ENCODE results near the gene MMP3.
"Not testable (repeated sequence)": the region's sequence is repeated elsewhere in the genome, so short reads cannot be mapped to it uniquely, and the experiment has no call there.

MMP3 gene

DNA sequence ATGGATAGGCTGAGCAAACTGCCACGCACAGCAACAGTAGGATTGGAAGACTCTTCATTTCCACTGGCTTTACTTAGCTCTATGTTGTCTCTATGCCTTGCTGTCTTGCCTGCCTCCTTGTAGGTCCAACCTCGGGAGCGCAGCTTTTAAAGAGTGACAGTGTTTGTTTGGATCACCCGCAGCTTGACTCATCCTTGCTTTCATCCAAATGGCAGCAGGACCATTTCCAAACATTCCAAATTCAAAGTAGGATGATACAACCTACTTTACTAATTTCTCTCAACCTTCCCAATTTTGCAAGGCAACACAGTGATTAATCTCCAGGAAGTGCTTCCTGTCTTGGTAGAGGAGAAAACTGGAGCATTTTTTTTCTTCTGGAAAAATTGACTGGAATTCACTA lies at the start of gene MMP3:
Gene MMP3, minus strand, starts transcription at position 121 of the 400 bp plus-strand sequence. Its CDS starts 63 bp downstream, at position 58.
- DNase-seq: no peak

DNA sequence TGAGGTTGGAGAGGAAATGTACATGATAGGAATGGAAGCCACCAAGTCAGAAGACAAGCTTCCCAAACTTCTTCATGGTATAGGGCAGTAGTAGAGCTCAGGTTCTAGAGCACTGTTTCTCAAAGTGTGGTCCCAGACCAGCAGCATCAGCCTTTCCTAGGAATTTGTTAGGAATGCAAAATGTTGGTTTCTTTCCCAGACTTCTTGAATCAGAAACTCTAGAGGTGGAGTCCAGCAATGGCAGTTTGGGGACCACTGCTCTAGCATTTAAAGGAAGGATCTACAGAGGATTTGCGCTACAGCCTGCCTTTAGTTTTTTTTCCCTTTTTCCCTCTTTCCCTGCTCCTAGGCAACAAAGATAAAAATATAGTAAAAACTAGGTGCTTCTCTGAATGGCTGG lies 48.3 kb upstream of the MMP3 start:
- no peak for DNase-seq

DNA sequence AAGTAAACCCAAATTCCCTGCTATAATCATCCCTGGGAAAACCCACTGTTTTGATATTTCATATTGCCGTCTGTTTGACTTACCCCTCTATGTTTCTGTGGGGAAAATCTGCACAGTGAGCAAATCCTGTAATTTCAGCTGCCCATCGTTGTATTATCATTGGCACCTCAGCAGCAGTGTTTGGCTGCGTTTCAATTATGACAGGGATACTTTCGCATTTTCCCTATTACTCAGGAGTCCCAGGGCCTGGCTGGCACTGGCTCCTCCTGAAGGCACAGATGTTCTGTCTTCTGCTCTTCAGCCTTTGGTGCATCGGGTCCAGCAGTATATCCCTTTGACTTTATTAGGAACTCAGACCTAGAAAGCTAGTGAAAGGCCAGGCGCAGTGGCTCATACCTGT lies 43.6 kb upstream of the MMP3 start:
- DNase-seq: no peak

GRCh38 chr11:102883141-102883540 lies 39.7 kb upstream of the MMP3 start:
- DNase-seq: no peak

DNA sequence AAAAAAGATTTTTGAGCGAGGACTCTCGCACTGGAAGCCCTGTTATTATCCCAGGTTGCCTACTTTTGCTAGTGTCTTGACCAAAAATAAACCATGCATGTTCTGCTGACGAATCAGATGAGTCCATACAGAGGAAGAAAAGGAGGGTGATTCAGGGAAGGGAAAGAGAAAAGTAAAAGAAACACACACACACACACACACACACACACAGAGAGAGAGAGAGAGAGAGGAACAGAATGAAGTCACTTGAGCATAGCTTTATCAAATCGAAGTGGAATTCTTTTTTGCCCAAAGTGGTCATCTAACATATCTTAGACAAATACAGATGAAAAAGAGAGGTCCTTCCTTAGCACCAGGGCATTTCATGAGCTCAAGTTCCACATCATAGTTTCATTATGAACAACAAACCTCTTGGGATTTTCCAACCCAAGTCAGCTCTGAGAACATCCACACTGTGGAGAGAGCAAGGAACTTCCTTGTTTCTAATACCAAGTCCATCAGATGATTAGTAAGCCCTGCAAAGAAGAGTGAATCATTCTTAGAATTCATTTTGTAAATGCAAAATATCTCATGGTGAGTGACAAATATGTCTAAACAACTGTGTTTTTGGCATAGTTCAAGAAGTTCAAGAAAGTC lies 39.1 kb upstream of the MMP3 start:
- no peak for DNase-seq

- DNase-seq: no peak
These were observed 36.4 kb upstream of the MMP3 start for GRCh38 chr11:102879801-102880200.

GRCh38 chr11:102878595-102878994 lies 35.2 kb upstream of the MMP3 start:
- DNase-seq: no peak

GRCh38 chr11:102874852-102875251 lies 31.4 kb upstream of the MMP3 start, which contains the start of gene MMP12:
Gene MMP12 (minus strand): TSS chr11:102874982. CDS start chr11:102874937, 45 bp downstream.
- no peak for DNase-seq

- not testable (repeated sequence) for DNase-seq
These were observed 26.1 kb upstream of the MMP3 start for GRCh38 chr11:102869354-102869964.

GRCh38 chr11:102868339-102868738 lies 24.9 kb upstream of the MMP3 start:
- DNase-seq: no peak

DNA sequence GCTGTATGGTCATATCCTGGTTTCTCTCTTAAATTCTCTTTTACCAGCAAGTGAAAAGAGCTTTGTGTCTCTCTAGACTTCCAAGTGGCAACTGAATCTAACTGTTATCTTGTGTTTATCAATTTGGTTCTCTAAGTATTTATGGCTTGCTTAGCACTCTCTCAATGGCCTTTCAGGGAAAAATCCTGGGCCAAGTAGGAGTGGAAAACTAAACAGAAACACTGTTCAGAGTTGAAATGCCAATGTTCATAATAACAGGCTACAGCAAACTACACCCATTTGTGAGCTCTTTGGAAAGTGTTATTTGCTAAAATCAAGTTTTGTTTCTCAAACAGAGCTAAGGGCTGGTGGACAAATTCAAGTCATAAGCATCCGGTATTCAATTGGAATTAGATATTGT lies 21.3 kb upstream of the MMP3 start:
- DNase-seq: no peak

GRCh38 chr11:102853956-102854355 lies 10.5 kb upstream of the MMP3 start:
- DNase-seq: no peak

DNA sequence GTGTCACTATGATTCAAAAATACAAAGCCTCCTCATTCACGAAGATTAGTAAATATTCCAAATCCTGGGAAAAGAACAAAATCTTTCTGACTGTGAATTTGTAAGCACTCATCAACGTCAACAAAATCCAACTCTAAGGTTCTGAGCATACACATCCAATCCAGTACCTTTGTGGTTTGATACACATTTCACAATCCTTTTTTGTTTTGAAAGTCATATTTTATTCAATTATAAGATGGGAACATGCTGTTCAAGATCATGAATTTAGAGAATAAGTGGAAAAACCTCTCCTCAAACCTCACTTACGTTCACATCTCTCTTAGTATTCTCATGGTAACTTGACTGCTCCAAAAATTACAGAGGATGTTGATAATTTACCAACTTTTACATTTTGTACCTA lies 9.6 kb upstream of the MMP3 start:
- DNase-seq: no peak

DNA sequence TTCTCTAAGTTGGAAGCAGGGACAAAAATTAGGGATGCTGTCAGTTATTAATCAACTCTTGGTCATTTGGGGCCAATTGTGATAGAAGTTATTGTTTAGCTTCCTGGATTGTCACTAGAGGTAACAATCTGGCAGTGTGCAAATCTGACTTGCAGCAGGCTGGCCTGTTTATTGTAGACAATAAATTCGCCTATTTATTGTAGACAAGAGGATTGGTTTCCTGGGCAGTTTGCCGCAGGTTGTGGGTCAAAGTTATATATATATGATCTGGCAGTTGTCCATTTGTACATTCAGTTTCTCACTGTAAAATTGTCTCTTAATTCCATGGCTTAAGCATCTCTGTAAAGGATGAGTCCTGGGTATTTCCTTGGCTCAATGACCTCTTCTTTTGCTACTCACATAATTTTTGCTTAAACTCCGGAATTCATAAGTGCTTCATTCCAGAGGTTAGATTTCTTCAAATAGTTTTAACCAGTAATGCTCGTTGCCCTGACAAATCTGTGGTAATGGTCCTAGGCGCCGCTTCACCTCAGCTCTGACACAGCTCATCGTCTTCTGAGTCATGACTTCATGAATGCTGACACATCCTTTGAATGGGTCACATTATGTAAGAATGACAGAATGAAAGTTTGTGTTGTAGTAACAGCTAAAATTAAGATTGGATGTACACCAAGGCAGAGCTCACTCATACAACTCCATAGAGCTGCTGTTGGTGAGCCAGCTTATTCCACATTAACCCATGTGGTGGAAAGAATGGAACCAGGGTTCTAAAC lies 7.8 kb upstream of the MMP3 start:
- no peak for DNase-seq

DNA sequence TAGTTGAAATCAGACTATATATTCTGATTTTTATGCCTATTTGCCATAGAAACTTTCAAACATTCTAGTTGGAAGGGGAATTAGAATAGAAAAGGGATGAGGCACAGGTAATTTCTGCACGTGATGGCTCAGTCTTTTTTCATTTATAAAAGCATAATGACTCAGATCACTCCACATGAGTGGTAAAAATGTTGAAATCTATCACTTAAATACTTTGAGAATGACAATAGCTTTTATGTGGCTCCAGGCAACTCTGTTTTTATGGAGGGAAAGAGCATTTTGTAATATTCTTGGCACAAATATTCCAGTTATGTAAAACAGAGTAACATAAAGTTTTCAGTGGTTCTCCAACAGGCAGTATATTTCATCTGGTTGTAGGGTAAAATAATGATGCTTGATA lies 5.9 kb upstream of the MMP3 start:
- no peak for DNase-seq

GRCh38 chr11:102846292-102846691 lies 2.9 kb upstream of the MMP3 start:
- no peak for DNase-seq

GRCh38 chr11:102842930-102843329 lies 479 bp downstream of the MMP3 start:
- DNase-seq: no peak

GRCh38 chr11:102840018-102840417 lies 3.4 kb downstream of the MMP3 start:
- DNase-seq: no peak

DNA sequence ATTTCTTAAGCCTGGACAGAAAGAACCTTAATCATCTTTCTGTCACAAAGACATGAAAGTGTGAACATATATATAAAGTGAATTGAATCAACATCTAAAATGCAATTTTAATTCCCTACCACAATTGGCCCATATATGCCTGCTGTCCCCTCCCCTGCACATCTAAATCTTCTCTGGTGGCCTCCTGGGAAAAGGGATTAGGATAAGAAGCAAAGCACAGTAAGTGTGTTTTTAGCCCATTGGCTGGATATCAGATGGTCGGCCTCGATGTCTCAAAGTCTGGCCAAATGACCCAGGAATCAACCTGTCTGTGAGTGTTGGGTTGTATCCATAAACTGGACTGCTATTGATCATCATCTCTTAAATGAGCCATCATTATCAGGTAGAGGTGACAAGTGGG lies 5.8 kb downstream of the MMP3 start:
- no peak for DNase-seq

- DNase-seq: no peak
These were observed 6.3 kb downstream of the MMP3 start for GRCh38 chr11:102837156-102837555.

GRCh38 chr11:102836290-102836875 lies 7.0 kb downstream of the MMP3 start:
- DNase-seq: no peak

DNA sequence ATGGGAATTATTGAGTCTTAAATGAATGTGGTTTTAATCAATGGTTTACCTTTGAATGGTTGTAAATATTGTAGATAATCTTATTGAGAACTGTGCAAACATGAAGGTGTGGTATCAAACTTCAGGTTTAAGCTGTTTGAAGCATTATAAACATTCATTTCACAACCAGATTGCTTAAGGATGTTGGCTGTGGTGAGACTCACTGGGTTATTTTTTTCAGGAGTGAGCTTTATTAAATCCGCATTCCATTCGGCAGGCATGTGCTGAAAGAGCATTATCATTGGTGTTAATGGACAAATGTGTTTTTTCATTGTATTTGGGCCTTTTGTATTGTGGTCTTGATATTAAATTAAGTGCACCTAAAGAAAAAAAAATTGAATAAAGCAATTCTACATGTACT lies 9.7 kb downstream of the MMP3 start:
- DNase-seq: no peak

- DNase-seq: no peak
These were observed 10.8 kb downstream of the MMP3 start for GRCh38 chr11:102832612-102833011.
